C1 segment of cervical spinal cord (tissue), 14 donors: Measurements from ENCODE around the gene SIPA1L2.

Experiments
- DNase-seq, 14 donors: peaks; one replicate each; lab custom pipeline; 2025; lab: John Stamatoyannopoulos, UW

Gene SIPA1L2

GRCh38 chr1:232644209-232644608 is 14.3 kb upstream of the SIPA1L2 start:
- no peak for DNase-seq

GRCh38 chr1:232643251-232643650 is 13.3 kb upstream of the SIPA1L2 start:
- no peak for DNase-seq

DNA sequence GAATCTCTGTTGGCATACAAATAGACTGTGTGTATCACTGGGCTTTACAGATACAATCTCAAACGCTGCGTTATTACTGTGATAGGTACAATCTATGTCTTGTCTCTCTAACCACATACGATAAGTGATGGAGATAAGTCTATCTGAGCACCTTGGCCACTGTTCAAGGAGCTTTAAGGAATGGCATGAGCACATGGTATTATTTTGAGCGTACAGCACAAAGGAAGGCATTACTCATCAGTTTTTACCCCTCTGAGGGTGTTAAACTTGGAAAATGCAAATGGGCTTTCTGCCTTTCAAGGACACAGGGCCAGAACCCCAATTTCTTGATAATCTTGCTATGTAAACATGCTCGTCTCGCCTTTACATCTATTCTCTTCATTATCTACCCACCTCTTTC is 11.6 kb upstream of the SIPA1L2 start:
- DNase-seq: no peak

GRCh38 chr1:232636799-232637198 is 6.9 kb upstream of the SIPA1L2 start:
- DNase-seq: no peak

DNA sequence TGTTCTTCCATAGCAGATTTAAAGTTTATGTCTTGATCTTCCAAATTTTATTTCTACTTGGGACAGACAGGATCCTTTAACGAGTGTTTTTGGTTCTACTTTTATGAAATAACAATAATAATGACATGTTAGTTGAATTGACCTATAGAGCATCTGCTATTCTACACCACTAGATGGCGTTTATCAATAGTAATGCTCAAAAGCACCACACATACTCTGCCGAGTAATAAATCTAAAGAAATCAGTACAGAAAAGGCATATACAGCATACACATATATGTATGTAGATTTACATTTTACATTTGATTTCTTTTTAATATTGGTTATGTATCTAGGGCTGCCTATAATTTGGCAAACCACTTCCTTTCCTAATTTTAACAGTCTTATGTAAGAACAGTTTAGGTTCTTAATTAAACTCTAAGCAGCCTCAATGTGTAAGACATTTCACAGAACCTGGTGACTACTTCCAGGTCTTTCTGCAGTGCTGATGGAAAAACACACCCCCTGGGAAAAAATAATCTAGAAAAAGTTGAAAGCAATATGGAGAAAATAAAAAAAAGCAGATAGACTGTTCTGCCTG is 5.9 kb upstream of the SIPA1L2 start:
- DNase-seq: peak in 1 of 14 donors; percentile 4

DNA sequence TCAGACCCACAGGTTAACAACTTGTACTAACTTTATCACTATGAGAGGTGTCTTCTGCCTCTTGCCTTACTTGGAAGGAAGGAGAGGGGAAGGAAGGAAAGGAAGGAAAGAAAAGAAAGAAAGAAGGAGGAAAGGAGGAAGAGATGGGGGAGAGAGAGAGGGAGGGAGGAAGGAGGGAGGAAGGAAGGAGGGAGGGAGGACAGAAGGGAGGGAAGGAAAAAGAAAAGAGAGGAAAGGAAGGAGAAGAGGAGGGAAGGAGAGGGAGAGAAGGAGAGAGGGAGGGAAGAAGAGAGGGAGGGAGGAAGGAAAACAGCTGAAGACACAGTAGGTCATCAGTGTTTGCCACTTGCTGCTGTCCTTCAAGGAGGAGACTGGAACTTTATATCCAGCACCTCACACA is 5.3 kb upstream of the SIPA1L2 start:
- DNase-seq: no peak

DNA sequence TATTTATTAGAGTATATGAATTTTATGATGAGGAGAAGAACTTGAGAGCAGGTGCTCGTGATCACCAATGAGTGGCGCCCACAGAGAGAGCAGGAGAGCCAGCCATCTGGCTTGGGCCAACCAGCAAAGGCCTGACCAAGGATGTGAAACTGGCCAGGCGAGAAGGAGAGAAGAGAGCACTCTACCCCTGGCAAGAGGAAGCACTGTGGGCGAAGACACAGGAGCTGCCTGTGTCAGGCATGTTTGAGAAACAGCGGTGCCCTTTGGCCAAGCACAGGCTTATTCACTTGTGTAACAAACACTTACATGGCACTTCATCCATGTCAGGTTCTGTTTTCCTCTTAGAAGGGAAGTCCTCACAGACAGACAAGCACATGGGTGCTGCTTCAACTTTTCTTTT is 4.2 kb upstream of the SIPA1L2 start:
- DNase-seq: peak in 6 of 14 donors; percentile 13 to 43 (median 26)

GRCh38 chr1:232630894-232631195 is 912 bp upstream of the SIPA1L2 start:
- no peak for DNase-seq

DNA sequence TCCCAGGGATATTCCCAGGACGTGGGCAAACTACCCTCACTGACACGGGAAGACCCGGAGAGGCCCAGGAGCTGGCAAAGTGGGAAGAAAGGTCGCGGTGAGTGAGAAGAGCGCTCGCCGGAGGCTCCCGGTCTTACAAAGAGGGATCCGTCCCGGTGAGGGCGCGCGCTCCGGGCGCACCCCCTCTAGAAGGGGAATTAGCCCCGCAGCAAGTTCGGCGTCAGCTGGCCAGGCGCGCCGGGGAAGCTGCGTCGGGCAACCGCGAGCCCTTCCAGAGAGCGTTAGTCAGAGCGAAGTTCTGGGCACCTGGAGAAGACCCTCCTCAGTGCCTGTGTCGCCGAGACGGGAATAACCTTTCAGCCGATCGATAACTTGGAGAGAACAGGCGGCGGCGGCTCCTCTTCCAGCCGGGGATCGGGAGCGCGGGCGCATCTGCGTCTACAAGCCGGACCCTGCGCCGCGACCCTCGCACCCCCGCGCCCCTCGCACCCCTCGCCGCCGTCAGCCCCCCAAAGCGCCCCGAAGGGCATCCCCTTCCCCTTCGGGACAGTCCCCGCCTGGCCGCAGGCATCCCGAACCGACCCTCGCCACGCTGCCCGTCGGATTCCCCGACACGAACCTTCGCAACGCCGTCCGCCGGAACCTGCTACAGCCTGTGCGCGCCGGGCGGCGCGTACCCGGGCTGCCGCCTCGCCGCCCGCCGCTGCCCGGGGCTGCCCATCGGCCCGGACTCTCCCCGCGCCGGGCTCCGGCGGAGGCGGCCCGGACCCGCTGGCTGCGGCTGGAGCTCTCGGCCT is 485 bp downstream of the SIPA1L2 start:
- DNase-seq: peak in 9 of 14 donors; percentile 29 to 57 (median 46)

DNA sequence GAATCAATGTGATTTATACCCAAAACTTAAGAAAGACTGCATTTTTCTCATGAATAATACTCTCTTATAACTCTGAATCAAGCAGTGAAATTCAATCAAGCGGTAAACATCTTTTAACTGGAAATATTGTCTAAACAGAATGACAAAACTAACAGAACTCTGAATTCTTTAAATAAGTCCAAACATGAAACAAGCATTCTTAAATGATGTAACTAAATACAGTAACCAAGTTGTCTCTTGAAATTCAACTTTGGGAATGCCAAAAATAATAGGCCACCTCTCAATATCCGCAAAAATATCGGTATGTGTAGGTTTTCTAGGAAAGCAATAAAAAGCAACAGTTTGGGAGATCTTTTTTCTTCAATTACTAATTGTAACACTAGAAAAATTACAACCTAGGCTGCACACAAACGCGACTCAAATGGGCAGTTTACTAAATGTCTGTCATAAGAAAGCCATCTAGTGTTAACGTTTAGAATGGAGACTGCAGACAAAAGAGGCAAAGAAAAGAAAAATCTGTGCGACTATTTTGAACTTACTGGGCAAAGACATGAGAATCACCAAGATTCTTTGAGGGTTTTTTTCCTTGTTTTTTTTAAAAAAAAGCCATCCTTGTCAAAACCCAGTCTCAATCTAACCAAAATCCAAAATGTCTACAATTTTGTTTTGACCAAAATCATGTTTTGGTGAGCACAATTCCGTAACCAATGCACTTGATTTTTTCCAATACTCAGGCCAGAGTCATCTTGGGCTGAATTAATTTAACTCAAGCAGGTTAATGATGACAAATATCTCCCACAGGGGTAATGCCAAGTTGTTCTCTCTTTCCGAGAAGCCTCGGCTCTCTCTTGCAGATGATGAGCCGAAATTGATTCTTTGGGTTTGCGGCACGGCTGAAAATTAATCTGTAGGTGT is 1.3 kb downstream of the SIPA1L2 start:
- peak in 1 of 14 donors; percentile 20 for DNase-seq

- DNase-seq: no peak
Observed at GRCh38 chr1:232627645-232628334, 2.1 kb downstream of the SIPA1L2 start.

GRCh38 chr1:232627171-232627570 is 2.8 kb downstream of the SIPA1L2 start:
- DNase-seq: no peak

DNA sequence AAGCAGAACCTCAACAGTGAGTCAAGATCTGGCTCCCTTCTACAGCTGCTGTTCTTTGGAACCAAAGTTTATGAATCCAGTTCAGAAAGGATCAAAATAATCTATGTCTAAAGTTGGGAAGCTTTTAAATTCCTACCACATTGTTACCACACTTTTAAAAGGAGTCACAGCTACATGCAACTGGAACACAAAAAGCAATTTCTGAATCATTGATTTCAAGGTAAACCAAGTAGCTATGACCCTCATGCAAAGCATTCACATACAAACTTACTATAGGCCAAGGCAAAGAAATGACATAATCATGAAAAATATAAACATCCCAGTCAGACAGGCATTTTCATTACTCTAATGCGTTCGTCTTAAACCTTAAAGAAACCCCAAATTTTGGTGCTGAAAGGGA is 3.5 kb downstream of the SIPA1L2 start:
- DNase-seq: no peak

GRCh38 chr1:232625319-232625868 is 4.5 kb downstream of the SIPA1L2 start:
- no peak for DNase-seq

GRCh38 chr1:232624546-232625281 is 5.2 kb downstream of the SIPA1L2 start:
- no peak for DNase-seq

GRCh38 chr1:232622981-232623380 is 7.0 kb downstream of the SIPA1L2 start:
- no peak for DNase-seq

- DNase-seq: no peak
Observed at GRCh38 chr1:232622378-232622777, 7.6 kb downstream of the SIPA1L2 start.

DNA sequence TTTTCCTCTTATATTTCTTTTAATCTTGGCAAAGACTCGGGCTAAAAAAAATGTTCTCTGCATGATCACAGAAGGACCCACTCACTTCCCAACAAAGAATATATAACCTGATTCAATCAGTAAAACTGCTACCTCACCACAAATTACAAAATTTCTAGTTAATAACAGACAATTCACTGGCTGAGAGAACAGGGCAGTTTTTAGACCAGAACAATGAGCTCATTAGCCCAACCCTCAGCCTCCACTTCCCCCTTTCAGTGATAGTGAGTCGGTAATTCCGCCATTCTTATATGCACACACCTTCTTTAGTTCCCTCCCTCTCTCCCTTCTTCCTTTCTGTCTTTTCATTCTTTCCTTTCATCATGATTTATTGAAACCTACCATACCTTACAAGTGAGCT is 8.9 kb downstream of the SIPA1L2 start:
- DNase-seq: no peak

DNA sequence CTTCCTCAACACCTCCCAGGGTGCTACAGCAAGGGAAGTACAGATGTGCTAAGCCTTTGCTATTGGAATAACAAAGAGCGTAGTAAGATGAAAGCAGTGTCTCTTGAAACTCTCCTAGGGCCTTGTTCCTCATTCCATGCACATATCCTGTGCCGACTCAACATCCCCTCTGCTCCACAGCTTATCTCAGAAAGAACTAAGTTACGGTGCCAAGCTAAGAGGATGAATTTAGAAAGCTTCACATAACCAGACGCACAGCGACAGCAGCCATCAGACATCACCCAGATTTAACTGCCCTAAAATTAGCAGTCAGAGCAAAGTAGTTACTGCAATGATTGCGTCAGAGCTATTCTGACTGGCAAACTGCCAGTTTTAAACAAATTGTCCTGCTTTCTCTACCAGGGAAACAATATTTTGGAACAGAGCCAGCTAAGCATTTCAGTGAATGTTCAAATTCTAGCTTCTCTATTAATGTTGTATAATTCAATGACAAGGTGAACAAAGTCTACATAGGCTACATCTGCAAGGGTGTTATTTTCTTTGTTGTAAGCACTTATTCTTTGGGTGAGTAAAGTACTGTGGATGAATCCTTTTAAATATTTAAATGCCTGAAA is 9.5 kb downstream of the SIPA1L2 start:
- peak in 6 of 14 donors; percentile 4 to 38 (median 20) for DNase-seq

DNA sequence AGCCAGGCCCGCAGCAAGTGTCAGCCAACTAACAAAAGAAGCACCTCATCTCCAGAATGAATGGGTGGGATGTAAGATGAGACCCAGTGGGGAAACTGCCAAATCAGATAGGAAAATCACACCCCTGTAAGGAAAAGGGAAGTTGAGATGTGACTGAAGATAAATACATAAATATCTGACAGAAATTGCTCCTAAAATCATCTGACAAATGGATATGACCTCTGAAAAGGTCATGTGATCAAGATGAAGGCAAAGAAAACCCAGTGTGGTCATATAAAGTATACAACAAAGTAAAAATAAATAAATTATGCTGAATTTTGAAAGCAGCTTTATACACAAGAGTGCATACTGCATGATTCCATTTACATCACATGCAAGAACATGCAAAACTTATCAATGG is 12.7 kb downstream of the SIPA1L2 start:
- DNase-seq: no peak
